HG03442 (cell line): Measurements from ENCODE around the gene CIITA.

Source experiments
- ATAC-seq: cut with Tn5 transposase; IDR thresholded peaks from one replicate; pipeline ENCODE4 v1.9.1; 2021; ENCODE audit warnings: mild to moderate bottlenecking, moderate library complexity; ENCODE audit not compliant: unreplicated experiment

The CIITA gene

DNA sequence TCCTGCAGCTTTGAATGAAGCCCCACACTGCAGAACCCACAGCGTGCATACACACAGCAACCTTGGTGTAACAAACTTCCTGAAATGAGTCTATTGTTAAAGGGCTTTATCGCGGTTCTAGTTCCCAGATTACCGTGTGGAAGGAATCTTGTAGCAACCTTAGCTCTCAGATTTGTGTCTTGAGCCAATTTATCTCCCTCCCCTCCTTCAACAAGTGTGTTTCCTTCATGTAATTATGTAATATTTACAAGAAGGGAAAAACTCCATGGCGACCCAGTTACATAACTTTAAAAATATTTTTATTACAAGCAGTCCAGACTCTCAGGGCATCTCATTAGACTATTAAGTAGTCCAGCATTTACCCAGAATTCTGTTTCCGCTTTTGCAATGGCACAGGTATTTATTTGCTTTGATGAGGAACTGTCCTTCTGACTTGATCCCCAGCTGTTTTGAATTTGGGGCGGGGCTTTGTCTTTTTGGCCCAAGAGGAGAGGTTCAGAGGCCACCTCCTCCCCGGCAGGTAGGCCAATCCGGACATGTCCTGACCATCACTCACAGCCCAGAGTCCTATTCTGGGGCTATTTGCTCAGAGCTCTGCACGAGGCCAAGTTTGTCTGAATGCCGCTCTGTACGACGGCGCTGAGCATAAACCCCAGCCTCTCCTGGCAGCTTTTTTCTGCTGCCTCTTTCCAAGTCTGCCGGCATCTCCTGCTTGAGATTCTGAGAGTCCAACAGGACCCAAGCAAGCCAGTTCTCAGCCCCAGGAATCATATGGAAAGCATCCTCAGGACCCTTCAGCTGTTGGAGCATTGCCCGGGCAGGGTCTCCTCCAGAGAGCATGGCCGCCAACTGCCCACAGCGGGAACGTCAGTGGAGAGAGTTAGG, 103.0 kb downstream of the CIITA start:
- no peak for ATAC-seq

DNA sequence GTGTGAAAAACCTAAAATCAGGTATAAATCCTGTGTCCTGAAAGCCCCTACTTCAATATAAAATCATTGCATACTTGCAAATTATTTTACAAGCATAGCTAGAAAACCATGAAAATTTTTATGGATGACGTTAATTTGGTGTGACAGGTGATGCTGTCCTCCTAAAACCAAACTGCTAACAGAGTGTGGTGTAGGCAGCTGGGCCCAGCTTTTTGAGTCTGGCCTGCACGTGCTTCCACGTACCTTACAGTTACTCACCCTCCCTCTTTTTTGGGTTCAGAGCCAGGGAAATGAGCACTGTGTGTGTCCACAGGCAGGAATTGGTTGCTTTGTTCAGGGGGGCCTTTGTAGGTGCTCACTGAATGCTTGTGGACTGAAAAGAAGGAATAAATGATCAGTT, 103.8 kb downstream of the CIITA start:
- ATAC-seq: no peak

DNA sequence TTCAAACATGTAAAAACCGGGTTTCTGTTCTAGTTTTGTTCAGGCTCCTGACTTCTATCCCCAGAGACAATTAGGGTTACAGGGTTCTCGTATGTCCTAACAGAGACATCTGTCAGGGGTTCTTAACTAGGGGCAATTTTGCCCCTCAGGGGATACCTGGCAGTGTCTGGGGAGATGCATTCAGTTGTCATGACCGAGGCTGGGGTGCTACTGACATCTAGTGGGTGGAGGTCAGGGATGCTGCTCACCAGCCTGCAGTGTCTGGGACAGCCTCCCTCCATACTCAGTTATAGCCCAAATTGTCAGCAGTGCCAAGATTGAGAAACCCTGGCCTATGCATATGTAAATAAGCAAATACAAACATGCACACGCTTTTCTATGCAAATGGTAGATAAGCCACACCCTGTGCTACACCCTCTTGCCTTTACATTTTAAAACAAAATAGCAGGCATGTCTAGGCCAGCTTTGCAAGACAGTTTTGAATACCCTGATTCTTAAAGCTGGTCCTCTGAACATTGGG, 104.8 kb downstream of the CIITA start:
- peak; percentile 81 for ATAC-seq

DNA sequence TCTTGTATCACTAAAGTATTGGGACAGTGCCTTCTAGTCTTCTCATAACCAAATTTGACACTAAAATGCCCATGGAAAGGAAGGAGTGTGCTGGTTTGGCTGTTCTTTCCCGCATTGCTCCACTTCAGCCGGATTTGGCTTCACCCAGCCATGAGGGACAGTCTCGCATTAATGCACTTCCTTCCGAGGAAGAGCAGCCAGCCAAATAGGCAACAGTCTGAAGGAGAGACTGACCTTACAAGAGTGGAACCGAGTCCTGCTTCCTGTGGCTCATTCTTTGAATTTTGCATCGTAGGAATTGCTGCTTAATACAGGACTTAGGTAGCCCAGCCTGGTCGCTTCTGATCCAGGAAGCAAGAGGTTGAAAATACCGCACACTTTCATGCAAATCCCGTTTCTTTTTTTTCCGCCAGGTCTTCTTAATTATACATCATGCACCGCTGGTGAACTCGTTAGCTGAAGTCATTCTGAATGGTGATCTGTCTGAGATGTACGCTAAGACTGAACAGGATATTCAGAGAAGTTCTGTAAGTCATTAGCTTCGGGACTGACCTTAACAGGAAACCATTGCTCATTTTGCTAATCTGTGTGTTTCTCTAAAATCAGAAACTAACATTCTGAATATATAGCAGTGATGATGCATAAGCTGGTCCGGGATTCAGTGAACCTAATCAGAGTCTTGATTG, 105.6 kb downstream of the CIITA start:
- peak; percentile 35 for ATAC-seq

DNA sequence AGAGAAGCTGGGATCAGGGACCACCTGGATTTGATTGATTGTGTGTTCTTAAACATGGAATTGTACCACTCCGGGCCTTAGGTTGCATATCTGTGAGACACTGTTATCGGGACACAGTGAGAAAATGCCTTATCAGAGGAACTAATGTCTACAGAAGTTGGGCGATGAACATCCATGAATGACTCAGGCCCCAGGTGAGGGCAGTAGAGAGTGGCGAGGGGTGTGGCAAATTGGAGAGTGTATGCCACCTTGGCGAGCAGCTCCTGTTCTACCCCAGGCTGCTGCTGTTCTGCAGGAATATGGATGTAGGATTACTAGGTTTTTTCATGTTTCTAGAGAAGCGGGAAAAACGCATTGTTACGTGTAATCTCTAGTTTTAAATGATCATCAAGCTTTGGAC, 106.2 kb downstream of the CIITA start:
- ATAC-seq: no peak

DNA sequence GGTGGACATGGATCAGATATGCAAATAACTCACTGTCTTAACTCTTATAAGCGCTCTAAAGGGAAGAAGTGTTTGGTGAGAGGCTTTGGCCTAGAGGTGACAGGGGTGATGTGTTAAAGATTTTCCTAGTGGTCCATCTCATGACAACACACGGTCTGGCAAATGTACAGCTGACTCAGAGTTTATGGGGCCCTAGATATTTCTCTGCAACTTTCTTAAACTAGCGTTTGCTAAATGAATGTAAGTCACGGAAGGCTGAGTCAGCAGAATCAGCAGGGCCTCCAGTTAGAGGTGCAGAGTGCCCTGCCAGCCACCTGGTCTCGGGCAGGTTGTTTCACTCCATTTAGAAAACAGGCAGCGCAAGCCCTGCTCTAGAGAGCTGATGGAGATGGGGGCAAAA, 107.5 kb downstream of the CIITA start:
- no peak for ATAC-seq
